Loucy (cell line): ENCODE data around the gene HTR7.

Source experiments
- EZH2phosphoT487 ChIP-seq: fragments of 200-600 bp; IDR thresholded peaks from 2 replicates; pipeline ENCODE4 v1.6.1; 2018; ENCODE audit warnings: antibody characterized with exemption, mild to moderate bottlenecking, moderate library complexity, borderline replicate concordance
- TF ChIP-seq, protein P1 (sequence below): fragments of 200-600 bp; sonication (generic); conservative IDR thresholded peaks from 2 replicates; pipeline ENCODE4 v1.5.1; 2014; ENCODE audit warnings: mild to moderate bottlenecking, antibody characterized with exemption, low read length

DNA sequence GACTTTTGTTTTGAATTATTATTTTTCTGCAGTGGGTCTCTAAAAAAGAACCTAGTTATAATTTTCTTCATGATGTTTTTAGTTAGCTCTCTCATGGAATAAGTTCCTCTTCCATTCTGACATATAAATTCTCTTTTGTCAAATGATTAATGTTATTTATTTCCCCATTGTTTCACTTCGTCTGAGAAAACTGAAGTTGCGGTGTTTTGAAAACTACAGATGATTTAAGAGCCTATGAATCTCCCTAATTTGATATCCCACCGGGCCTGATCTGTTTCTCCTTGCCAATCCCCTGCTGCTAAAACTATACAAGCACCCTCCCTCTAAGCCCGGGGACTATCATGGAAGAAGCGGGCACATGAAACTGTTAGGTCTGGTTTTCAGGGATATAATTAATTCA is 41.4 kb downstream of the HTR7 start:
- TF ChIP-seq, protein P1, sequence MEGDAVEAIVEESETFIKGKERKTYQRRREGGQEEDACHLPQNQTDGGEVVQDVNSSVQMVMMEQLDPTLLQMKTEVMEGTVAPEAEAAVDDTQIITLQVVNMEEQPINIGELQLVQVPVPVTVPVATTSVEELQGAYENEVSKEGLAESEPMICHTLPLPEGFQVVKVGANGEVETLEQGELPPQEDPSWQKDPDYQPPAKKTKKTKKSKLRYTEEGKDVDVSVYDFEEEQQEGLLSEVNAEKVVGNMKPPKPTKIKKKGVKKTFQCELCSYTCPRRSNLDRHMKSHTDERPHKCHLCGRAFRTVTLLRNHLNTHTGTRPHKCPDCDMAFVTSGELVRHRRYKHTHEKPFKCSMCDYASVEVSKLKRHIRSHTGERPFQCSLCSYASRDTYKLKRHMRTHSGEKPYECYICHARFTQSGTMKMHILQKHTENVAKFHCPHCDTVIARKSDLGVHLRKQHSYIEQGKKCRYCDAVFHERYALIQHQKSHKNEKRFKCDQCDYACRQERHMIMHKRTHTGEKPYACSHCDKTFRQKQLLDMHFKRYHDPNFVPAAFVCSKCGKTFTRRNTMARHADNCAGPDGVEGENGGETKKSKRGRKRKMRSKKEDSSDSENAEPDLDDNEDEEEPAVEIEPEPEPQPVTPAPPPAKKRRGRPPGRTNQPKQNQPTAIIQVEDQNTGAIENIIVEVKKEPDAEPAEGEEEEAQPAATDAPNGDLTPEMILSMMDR, result no peak
- no peak for TF ChIP-seq EZH2phosphoT487
